ENCODE data around the gene RASSF1. TPM values are rescaled to one million over a fixed set of nuclear protein-coding genes. Genes with fewer than 3 reads are reported as not detected.
A peak's percentile ranks its signal among the peaks of the same experiment; 100 is the strongest.

Gene RASSF1, protein sequence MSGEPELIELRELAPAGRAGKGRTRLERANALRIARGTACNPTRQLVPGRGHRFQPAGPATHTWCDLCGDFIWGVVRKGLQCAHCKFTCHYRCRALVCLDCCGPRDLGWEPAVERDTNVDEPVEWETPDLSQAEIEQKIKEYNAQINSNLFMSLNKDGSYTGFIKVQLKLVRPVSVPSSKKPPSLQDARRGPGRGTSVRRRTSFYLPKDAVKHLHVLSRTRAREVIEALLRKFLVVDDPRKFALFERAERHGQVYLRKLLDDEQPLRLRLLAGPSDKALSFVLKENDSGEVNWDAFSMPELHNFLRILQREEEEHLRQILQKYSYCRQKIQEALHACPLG
- 10 to 100 TPM; 68.3 to 83.1 TPM for total RNA-seq

DNA sequence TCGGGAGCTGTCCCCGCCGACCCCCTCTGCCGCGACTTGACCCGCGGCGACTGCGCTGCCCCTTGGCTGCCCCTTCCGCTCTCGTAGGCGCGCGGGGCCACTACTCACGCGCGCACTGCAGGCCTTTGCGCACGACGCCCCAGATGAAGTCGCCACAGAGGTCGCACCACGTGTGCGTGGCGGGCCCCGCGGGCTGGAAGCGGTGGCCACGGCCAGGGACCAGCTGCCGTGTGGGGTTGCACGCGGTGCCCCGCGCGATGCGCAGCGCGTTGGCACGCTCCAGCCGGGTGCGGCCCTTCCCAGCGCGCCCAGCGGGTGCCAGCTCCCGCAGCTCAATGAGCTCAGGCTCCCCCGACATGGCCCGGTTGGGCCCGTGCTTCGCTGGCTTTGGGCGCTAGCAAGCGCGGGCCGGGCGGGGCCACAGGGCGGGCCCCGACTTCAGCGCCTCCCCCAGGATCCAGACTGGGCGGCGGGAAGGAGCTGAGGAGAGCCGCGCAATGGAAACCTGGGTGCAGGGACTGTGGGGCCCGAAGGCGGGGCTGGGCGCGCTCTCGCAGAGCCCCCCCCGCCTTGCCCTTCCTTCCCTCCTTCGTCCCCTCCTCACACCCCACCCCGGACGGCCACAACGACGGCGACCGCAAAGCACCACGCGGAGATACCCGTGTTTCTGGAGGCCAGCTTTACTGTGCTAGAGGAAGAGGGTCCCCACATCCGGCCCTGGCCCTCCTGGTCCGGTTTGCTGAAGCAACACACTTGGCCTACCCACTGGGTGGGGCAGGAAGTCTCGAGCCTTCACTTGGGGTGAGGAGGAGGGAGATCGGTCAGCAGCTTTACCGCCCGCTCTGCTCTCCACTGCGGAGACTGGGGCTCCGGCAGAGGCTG lies at the start of gene RASSF1:
RASSF1 (minus strand) TSS at position 389 of the 882 bp plus-strand sequence; CDS start at position 358, 31 bp downstream.
- H3K9me3 Mint-ChIP-seq: no peaks in the 10 kb centered on the region
- peaks cover 38 to 39% of the 10 kb centered on the region in 2 donors for H3K36me3 Mint-ChIP-seq
- peak; percentile 77 to 79 for DNase-seq (ENCODE audit: low spot score in 2 of 2)
- H3K27ac Mint-ChIP-seq: peak within 1 kb of the TSS; percentile 88 to 94
- peak; percentile 25 to 46 for ATAC-seq

DNA sequence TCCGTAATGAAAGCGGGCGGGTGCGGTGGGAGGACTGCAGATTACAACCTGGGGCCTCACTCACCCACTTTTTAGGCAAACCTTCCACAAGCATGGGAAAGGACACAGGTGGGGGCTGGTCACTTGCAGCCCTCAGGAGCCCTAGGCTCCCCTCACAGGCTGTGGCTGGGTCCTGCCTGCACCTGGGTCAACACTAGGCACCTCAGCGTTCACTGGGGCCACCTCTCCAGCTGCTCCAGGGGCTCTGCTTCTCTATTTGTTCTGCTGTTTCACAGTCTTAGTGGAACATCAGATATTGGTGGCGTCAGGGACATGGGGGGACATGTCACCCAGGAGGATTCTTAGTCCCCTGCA lies 48.8 kb upstream of the RASSF1 start:
- no peak for ATAC-seq
- H3K27ac Mint-ChIP-seq: no peak overlapping the region
- no peaks in the 10 kb centered on the region for H3K36me3 Mint-ChIP-seq

DNA sequence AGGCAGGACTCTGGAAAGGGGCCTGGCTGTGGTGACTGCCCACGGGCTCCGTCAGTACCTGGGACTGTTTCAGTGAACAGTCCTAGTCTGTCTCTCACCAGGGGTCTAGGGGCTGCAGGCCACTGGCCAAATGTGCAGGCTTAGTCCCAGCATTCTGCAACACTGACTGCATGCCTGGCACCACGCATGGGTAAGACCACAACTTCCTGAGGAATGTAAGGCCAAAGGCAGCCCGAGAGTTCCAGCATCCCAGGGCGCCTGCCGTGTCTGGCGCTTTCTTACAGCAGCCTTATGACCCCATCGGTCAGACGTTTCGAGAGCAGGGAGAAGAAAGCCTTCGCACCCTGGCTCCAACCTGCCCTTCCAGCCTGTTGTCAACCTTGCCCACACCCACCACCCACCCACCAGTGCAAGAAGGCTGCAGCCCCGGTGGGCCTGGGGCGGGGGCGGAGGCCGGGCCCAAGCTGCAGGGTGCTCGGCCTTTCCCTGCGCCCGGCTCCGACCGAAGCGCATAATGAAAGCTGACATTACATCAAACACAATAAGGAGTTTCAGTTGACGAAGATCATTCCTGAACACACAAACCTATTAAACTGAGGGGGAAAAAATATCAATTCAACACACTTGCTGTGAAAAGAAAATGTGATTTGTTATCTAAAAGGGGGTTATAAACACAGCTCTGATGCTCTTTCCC lies 48.2 kb upstream of the RASSF1 start:
- Mint-ChIP-seq H3K36me3 (no peaks in the 10 kb centered on the region), H3K27ac (no peak overlapping the region), H3K9me3 (no peaks in the 10 kb centered on the region)
- DNase-seq (ENCODE audit: low spot score in 2 of 2) (no peak), ATAC-seq (no peak)

More for the DNA sequence above, 48.8 kb upstream of the RASSF1 start:
- no peak for DNase-seq (ENCODE audit: low spot score in 2 of 2)
- H3K9me3 Mint-ChIP-seq: no peaks in the 10 kb centered on the region

DNA sequence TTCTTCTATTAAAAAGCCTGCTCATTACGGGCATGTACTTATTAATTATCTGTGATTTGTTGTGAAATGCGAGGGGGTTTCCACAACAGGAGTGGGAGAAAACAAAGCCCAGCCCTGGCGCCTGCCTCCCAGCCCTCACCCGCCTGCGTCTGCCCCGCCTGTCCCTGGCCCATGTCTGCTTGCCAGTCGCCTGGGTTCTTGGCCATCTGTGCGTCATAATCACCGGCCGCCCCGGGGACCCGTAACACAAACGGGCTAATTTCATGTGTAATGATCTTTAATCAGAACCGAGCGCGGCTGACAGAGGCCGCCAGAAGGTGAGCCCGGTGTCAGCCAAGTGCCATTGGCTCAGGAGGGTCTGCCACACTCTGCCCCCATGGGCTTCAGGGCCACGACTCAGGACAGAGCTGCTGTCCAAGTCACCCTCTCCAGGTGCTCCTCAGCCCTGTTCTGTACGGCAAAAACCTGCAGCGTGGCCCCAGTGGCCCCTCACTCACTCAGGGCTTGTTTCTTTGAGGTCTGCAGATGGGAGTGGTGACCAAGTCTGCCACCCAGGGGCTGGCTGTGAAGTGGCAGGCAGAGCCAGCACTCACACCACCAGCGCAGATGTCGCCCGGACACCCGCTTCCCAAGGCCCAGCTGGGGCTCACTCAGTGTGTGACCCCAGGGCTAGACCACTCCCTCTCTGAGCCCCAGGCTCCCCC lies 47.5 kb upstream of the RASSF1 start:
- H3K36me3 Mint-ChIP-seq: no peaks in the 10 kb centered on the region
- ATAC-seq (no peak), DNase-seq (ENCODE audit: low spot score in 2 of 2) (no peak)
- H3K27ac Mint-ChIP-seq: no peak overlapping the region
- no peaks in the 10 kb centered on the region for H3K9me3 Mint-ChIP-seq

DNA sequence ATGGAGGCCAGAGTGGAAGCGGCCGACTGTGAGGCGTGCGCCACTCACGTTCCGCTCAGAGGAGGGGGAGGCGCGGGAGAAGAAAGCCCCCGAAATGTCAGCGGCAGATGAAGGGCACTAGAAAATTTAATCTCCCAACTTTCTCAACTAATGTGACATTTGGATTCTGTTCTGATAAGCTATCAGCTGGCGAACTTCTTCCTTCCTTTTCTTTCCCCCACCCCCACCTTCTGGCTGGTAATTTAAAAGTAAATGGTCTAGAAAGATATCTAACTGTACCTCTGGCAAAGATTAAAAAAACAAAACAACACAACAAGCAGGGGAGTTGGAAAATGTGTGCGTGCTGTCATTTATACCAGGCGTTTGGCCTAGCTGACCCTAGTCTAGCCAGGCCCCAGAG lies 45.1 kb upstream of the RASSF1 start:
- peak overlapping the region in 1 of 2 donors; percentile 44 for H3K27ac Mint-ChIP-seq
- H3K36me3 Mint-ChIP-seq: no peaks in the 10 kb centered on the region
- H3K9me3 Mint-ChIP-seq: no peaks in the 10 kb centered on the region
- ATAC-seq (no peak), DNase-seq (ENCODE audit: low spot score in 2 of 2) (no peak)

DNA sequence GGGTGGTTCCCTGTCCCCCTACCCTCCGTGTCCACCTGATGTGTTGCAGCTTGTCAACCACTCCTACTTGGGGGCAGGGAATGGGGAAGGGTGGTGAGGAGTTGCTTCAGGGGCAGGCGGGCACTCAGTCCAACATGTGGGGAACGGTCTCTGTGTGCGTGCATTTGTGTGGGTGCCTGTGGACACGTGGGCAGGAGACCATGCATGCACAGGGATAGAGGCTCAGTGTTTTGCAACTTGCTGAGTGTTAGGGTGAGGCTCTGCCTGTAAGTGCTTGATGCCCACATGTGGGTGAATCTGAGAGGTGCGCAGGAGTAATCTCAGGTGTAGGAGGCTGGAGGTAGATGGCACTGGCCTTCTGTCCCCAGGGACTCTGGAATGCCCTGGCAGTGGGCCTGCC lies 43.1 kb upstream of the RASSF1 start:
- ATAC-seq (no peak), DNase-seq (ENCODE audit: low spot score in 2 of 2) (no peak)
- no peaks in the 10 kb centered on the region for H3K9me3 Mint-ChIP-seq
- no peak overlapping the region for H3K27ac Mint-ChIP-seq
- no peaks in the 10 kb centered on the region for H3K36me3 Mint-ChIP-seq

DNA sequence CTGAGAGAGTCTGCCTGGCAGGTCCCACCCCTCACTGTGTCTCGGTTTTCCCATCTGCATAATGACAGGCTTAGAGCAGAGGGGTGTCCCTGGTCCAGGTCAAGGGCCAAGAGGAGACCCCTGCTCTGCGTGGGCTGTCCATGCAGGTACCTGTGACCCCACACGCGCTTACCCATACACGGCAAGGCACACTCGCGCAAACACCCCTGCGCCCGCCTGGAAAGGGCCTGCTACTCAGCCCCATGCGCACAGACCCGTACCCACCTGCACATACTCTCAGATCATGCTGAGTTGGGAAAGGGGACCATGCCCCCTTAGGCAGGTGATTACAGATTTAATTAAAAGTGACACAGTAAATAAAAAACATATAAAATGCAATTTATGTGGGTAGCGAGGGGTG lies 42.1 kb upstream of the RASSF1 start:
- no peaks in the 10 kb centered on the region for H3K9me3 Mint-ChIP-seq
- peak overlapping the region in 1 of 2 donors; percentile 45 for H3K27ac Mint-ChIP-seq
- DNase-seq (ENCODE audit: low spot score in 2 of 2) (no peak), ATAC-seq (no peak)
- no peaks in the 10 kb centered on the region for H3K36me3 Mint-ChIP-seq

DNA sequence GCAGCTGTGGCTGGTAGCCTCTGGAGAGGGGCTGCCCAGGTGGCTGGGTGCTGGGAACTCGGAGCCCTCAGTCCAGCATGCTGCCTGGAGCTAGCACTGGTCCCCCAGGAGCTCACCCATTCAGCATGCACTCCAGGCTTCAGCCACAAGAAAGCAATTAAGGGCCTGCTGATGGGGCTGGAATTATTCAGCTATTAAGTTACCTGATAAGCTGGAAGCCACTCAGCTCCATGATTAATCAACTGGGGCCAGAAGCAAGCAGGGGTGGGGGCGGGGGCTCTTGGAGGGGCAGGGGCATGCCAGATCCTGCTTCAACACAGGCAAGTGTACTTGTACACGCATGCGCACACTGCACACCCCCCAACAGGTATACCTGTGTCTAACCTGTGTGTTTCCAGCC lies 40.7 kb upstream of the RASSF1 start:
- no peak for DNase-seq (ENCODE audit: low spot score in 2 of 2)
- no peaks in the 10 kb centered on the region for H3K36me3 Mint-ChIP-seq
- no peak overlapping the region for H3K27ac Mint-ChIP-seq
- no peaks in the 10 kb centered on the region for H3K9me3 Mint-ChIP-seq
- ATAC-seq: no peak

DNA sequence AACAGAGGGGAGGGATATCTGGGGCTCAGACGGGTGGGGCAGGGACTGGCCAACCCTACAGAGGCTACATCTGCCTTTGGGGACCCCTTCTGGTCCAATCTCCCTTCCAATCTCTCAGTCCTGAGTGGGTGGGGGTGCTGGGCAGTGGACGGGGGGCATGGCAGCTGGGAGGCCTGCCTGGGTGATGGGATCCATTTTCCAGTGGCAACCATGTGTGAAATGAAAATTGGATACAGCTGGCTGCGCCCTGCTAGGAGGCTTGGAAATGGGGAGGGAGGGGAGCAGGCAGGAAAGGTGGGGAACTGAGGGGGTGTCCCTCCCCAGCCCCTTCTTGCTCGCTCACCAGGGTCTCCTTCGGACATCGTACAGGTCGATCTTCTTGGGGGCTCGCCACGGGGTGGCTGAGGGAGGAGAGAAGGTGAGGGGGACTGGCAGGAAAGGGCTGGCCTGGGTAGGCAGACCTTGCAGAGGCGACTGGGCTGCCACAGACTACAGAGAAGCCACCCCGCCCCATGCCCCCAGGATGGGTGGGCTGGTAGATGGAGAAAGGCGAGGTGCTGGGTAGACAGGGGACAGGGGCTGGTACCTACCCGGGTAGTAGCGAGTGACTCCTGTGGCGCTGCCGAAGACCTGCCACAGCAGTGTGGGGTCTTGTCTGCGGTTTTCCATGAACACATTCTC lies 39.9 kb upstream of the RASSF1 start:
- DNase-seq (ENCODE audit: low spot score in 2 of 2) (no peak), ATAC-seq (no peak)
- Mint-ChIP-seq H3K36me3 (no peaks in the 10 kb centered on the region), H3K9me3 (no peaks in the 10 kb centered on the region), H3K27ac (peak overlapping the region; percentile 40 to 79)

DNA sequence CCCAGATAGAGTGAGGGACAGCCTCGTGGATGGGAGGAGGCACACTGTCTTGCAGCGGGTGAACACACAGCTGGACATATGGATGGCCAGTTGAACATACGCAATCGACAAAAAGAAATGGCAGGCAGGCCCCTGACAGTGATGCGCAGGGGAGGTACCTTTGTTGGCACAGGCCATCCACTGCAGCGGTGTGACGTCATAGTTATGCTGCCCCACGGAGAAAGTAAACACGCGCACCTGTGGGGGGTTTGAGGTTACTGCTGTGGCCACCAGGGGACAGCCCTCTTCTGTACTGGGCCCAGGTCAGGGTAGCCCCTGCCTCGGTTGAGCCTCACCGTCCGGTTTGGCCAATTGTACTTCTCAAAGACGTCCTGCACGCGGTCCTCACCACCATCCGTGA lies 38.1 kb upstream of the RASSF1 start:
- no peaks in the 10 kb centered on the region for H3K36me3 Mint-ChIP-seq
- H3K9me3 Mint-ChIP-seq: no peaks in the 10 kb centered on the region
- DNase-seq (ENCODE audit: low spot score in 2 of 2): no peak
- no peak overlapping the region for H3K27ac Mint-ChIP-seq
- ATAC-seq: no peak

DNA sequence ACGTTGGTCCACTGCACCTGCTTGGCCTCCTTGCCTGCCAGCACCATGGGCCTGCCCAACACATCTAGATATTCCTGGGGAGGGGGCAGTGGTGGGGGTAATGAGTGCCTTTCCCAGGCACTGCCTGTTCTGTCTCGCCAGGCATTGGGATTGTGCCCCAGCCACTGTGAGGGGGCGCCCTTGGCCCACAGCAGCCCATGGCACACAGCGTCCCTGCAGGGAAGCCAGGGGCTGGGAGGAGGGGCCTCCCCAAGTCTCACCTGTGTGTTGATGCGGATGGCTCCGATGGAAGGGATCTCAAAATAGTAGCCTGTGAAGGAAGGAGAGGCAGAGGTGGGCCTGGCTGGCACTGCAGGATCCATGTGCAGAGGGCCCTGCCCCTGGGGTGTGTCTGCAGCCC lies 37.4 kb upstream of the RASSF1 start:
- DNase-seq (ENCODE audit: low spot score in 2 of 2): no peak
- no peak overlapping the region for H3K27ac Mint-ChIP-seq
- ATAC-seq: no peak
- H3K36me3 Mint-ChIP-seq: no peaks in the 10 kb centered on the region
- H3K9me3 Mint-ChIP-seq: no peaks in the 10 kb centered on the region

DNA sequence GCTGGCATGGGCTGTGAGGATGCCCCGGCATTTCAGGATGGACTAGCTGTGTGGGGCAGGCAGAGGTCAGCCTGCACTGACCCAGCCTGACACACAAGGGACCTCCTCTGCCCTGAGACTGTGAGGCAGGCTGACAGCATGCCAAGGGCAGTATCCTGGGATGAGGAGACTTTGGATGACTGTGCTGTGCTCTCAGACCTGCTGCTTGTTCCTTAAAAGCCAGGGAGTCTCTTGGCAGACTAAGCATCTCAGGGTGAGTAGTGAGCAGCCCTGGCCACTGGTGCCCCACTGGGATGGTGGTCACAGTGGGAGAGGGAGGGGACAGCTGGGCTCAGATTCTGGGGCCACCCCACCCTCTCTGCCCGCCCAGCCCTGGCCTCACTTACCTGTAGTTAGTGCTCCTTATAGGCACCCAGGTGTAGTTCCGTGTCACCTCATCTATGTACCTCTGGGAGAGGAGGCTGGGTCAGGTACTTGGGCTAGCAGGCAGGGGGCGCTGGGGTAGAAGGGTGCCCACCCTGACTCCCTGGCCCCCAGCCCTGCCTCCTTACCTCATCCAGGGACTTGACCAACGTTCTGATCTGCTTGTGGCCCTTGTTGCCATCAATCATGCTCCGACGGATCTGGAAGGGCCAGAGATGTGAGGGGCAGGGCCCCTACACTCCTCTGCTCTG lies 34.8 kb upstream of the RASSF1 start:
- H3K27ac Mint-ChIP-seq: no peak overlapping the region
- no peak for DNase-seq (ENCODE audit: low spot score in 2 of 2)
- peak; percentile 11 to 32 for ATAC-seq
- no peaks in the 10 kb centered on the region for H3K9me3 Mint-ChIP-seq
- no peaks in the 10 kb centered on the region for H3K36me3 Mint-ChIP-seq

DNA sequence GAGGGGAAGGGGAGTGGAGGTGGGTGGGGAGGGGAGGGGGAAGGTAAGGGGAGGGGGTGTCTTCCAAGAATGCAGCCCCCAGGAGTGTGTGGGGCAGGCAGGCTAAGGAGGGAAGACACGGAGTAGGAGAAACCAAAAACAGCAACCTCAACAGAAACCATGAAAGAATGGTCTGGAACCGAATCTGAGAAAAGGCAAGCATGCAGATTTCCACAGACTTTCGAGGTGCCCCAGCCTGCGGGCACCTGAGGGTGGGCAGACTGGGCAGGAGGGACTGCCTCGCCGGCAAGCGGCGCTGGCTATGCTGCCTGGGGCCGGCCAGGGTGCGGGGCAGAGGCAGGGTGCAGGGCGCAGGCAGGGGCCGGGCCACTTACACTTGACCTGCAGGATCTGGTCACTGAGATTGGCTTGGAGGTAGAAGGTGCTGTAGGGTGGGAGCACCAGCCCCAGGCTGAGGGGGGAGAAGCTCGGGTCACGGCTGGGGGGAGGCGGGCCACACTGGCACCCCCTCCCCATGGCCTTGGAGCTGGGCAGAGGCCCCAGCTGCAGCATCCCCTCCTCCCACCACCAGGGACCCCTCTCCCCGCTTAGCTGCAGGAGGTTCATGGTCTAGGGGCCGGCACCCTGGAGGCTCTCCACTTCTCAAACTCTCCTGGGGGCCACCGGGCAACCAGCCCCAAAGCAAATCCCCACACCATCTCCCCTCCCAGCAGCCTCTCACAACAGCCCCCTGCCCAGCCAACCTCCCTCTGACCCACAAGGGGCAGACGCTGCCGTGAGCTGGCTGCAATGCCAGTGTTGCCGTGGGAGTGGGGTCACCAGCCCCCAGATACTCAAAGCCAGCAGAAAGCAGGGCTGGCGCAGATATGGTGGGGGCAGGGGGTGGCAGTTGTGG lies 34.0 kb upstream of the RASSF1 start:
- DNase-seq (ENCODE audit: low spot score in 2 of 2): no peak
- H3K9me3 Mint-ChIP-seq: no peaks in the 10 kb centered on the region
- no peak for ATAC-seq
- H3K27ac Mint-ChIP-seq: no peak overlapping the region
- no peaks in the 10 kb centered on the region for H3K36me3 Mint-ChIP-seq

DNA sequence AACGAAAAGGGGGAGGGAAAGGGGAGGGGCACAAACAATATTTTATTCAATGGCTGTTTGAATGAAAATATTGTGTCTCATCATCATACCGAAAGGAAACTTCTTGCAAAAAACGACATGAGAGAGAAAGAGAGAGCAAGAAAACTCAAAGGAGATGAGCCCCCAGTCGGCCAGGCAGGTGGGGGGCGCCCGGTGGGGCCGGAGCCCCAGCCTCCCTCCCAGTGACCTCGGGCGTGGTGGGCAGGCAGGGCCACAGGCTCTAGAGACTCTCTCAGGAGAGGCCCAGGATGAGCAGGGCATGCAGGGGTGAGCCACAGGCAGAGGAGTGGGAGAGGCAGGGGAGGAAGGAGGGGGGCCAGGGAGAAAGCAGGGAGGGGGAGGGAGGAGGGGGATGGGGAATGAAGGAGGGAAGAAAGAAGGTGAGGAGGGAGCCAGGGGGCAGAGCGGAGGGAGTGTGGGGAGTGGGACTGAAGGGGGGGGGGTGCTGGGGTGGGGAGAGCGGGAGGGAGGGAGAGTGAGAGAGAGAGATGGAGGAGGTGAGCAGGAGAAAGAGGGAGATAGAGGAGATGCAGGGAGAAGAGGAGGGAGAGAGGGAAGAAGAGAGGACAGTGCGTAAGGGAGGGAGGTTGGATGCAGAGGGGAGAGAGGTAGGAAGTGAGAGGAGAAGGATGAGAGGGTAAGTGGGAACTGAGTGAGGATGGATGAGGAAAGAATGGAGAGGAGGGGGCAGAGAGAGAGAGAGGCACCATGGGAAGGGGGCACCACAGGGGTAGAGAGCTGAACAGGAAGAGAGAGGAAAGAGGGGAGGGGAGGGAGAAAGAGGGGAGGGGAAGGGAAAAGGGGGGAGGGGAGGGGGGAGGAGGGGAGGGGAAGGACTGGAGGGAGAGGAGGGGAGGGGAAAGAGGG lies 32.8 kb upstream of the RASSF1 start:
- Mint-ChIP-seq H3K36me3 (no peaks in the 10 kb centered on the region), H3K9me3 (no peaks in the 10 kb centered on the region), H3K27ac (peak overlapping the region in 1 of 2 donors; percentile 82)
- ATAC-seq (no peak), DNase-seq (ENCODE audit: low spot score in 2 of 2) (no peak)

Measured in activated naive CD4-positive, alpha-beta T cell treated with anti-CD3 and anti-CD28 coated beads, Interleukin-2, amount 50 U/mL, for 72 hours (primary cell).